ENCODE results near the gene SNU13. TPM values are rescaled to one million over a fixed set of nuclear protein-coding genes. Genes with fewer than 3 reads are reported as not detected.

SNU13 gene
- total and polyA plus RNA-seq, 2 experiments from 2014 or later: 136 to 310 TPM

DNA sequence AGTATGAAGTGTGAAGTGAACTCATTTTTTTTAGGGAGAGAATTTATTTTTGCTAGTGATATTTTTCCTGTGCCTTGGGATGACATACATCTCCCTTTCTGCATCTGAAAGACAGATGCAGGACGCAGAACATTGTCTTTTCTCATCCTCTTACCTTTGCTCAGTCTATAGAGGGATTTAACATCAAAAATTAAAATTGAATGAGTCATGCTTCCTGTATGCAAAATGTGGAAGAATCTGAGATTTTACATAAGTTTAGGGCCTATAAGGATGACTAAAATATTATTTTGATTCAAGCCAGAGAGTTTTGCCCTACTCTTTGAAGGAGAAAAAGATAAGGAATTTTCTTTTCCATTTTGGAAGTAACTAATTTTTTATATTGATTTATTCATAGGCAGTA lies 40.2 kb downstream of the SNU13 start:
- no peaks in the 10 kb centered on the region for H3K9me2 ChIP-seq (ENCODE audit: insufficient read depth)
- no peak overlapping the region for H3K4me2 ChIP-seq (ENCODE audit: unreplicated experiment)
- H3K4me3 ChIP-seq: no peak overlapping the region
- H3K9ac ChIP-seq: no peak overlapping the region
- H3K27me3 ChIP-seq (replicated peaks; ENCODE audit: insufficient read depth): no peaks in the 10 kb centered on the region
- no peak overlapping the region for H2AFZ ChIP-seq
- 0 out of 2 replicates have a peak, but pooled peaks cover 4% of the 10 kb centered on the region for H3K4me1 ChIP-seq (ENCODE audit: insufficient read depth)
- no peaks in the 10 kb centered on the region for H4K20me1 ChIP-seq (ENCODE audit: insufficient read depth)
- 91 to 98% methylated on average over 1 of the region's 1 CpG for WGBS, 2 experiments (ENCODE audit: low coverage in 1 of 2, low lambda C conversion rate in 2 of 2, missing lambda C conversion rate in 2 of 2)
- TF ChIP-seq EZH2phosphoT487 (IDR thresholded peaks at IDR 0.05; ENCODE audit: insufficient read depth, low read depth) (no peak), EZH2 (IDR thresholded peaks at IDR 0.05; ENCODE audit: insufficient read depth, poor library complexity, severe bottlenecking) (no peak)
- no peaks in the 10 kb centered on the region for H3F3A ChIP-seq (ENCODE audit: insufficient read depth)
- no peaks in the 10 kb centered on the region for H3K9me3 ChIP-seq (ENCODE audit: low read depth)
- in situ Hi-C loops (cut with MboI): no loop called here
- H3K27ac ChIP-seq: no peak overlapping the region
- H3K36me3 ChIP-seq (ENCODE audit: low read depth): peaks cover 65% of the 10 kb centered on the region
- no peak for DNase-seq
- peaks cover 82% of the 10 kb centered on the region for H3K79me2 ChIP-seq (ENCODE audit: insufficient read depth)

DNA sequence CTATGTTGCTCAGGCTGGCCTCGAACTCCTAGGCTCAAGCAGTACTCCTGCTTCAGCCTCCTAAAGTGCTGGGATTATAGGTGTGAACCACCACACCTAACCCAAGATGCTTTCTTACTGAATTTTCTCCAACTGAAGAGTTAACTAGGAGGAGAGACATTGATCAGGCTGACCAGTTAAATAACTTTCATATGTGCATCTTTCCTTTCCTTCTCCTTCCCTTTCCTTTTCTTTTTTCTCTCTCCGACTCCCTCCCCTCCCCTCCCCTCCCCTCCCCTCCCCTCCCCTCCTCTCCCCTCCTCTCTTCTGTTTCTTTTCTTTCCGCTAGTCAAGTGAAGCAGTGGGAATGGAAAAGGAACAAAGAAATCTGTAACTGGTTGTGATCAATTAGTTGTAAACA lies 40.9 kb downstream of the SNU13 start:
- H3K27me3 ChIP-seq (replicated peaks; ENCODE audit: insufficient read depth): no peaks in the 10 kb centered on the region
- no peak overlapping the region for H3K9ac ChIP-seq
- H3K79me2 ChIP-seq (ENCODE audit: insufficient read depth): peaks cover 82% of the 10 kb centered on the region
- DNase-seq: no peak
- H3K4me2 ChIP-seq (ENCODE audit: unreplicated experiment): no peak overlapping the region
- TF ChIP-seq EZH2phosphoT487 (IDR thresholded peaks at IDR 0.05; ENCODE audit: insufficient read depth, low read depth): no peak
- no peak for TF ChIP-seq EZH2 (IDR thresholded peaks at IDR 0.05; ENCODE audit: insufficient read depth, poor library complexity, severe bottlenecking)
- no peaks in the 10 kb centered on the region for H4K20me1 ChIP-seq (ENCODE audit: insufficient read depth)
- in situ Hi-C loops (cut with MboI): no loop called here
- H3K9me2 ChIP-seq (ENCODE audit: insufficient read depth): no peaks in the 10 kb centered on the region
- H2AFZ ChIP-seq: no peak overlapping the region
- no peak overlapping the region for H3K4me3 ChIP-seq
- H3K36me3 ChIP-seq (ENCODE audit: low read depth): peaks cover 65% of the 10 kb centered on the region
- WGBS, 2 experiments (ENCODE audit: low coverage in 1 of 2, low lambda C conversion rate in 2 of 2, missing lambda C conversion rate in 2 of 2): 74 to 88% methylated on average over 2 to 3 of the region's 3 CpGs
- H3K27ac ChIP-seq: no peak overlapping the region
- 0 out of 2 replicates have a peak, but pooled peaks cover 4% of the 10 kb centered on the region for H3K4me1 ChIP-seq (ENCODE audit: insufficient read depth)
- H3F3A ChIP-seq (ENCODE audit: insufficient read depth): no peaks in the 10 kb centered on the region
- no peaks in the 10 kb centered on the region for H3K9me3 ChIP-seq (ENCODE audit: low read depth)

GRCh38 chr22:41642331-41643110 lies 46.1 kb downstream of the SNU13 start:
- no peaks in the 10 kb centered on the region for H3K9me2 ChIP-seq (ENCODE audit: insufficient read depth)
- H3K4me3 ChIP-seq: no peak overlapping the region
- no peak overlapping the region for H2AFZ ChIP-seq
- peaks cover 6% of the 10 kb centered on the region; the same call in 1 of the 2 replicates for H3K4me1 ChIP-seq (ENCODE audit: insufficient read depth)
- peaks cover 12% of the 10 kb centered on the region for H3F3A ChIP-seq (ENCODE audit: insufficient read depth)
- no peaks in the 10 kb centered on the region for H3K9me3 ChIP-seq (ENCODE audit: low read depth)
- H3K4me2 ChIP-seq (ENCODE audit: unreplicated experiment): no peak overlapping the region
- in situ Hi-C loops (cut with MboI): no loop called here
- peak; percentile 60 for DNase-seq
- no peaks in the 10 kb centered on the region for H4K20me1 ChIP-seq (ENCODE audit: insufficient read depth)
- 81 to 85% methylated on average over 6 of the region's 6 CpGs for WGBS, 2 experiments (ENCODE audit: low coverage in 1 of 2, low lambda C conversion rate in 2 of 2, missing lambda C conversion rate in 2 of 2)
- no peaks in the 10 kb centered on the region for H3K27me3 ChIP-seq (replicated peaks; ENCODE audit: insufficient read depth)
- peaks cover 96% of the 10 kb centered on the region for H3K79me2 ChIP-seq (ENCODE audit: insufficient read depth)
- H3K9ac ChIP-seq: no peak overlapping the region
- H3K36me3 ChIP-seq (ENCODE audit: low read depth): peaks cover 58% of the 10 kb centered on the region
- no peak for TF ChIP-seq EZH2phosphoT487 (IDR thresholded peaks at IDR 0.05; ENCODE audit: insufficient read depth, low read depth)
- TF ChIP-seq EZH2 (IDR thresholded peaks at IDR 0.05; ENCODE audit: insufficient read depth, poor library complexity, severe bottlenecking): no peak
- H3K27ac ChIP-seq: peak overlapping the region; percentile 25

DNA sequence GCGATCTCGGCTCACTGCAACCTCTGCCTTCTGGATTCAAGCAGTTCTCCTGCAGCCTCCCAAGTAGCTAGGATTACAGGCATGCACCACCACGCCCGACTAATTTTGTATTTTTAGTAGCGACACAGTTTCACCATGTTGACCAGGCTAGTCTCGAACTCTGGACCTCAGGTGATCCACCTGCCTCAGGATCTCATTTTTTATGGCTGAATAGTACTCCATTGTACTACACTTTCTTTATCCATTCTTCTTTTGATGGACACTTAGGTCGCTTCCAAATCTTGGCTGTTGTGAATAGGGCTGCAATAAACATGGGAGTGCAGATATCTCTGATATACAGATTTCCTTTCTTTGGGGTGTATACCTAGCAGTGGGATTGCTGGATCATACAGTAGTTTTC lies 46.8 kb downstream of the SNU13 start:
- no peak for TF ChIP-seq EZH2 (IDR thresholded peaks at IDR 0.05; ENCODE audit: insufficient read depth, poor library complexity, severe bottlenecking)
- TF ChIP-seq EZH2phosphoT487 (IDR thresholded peaks at IDR 0.05; ENCODE audit: insufficient read depth, low read depth): no peak
- in situ Hi-C loops (cut with MboI): no loop called here
- no peaks in the 10 kb centered on the region for H4K20me1 ChIP-seq (ENCODE audit: insufficient read depth)
- no peak for DNase-seq
- H3K27me3 ChIP-seq (replicated peaks; ENCODE audit: insufficient read depth): no peaks in the 10 kb centered on the region
- WGBS, 2 experiments (ENCODE audit: low coverage in 1 of 2, low lambda C conversion rate in 2 of 2, missing lambda C conversion rate in 2 of 2): 82 to 88% methylated on average over 7 of the region's 7 CpGs
- H3F3A ChIP-seq (ENCODE audit: insufficient read depth): peaks cover 12% of the 10 kb centered on the region
- H3K36me3 ChIP-seq (ENCODE audit: low read depth): peaks cover 63% of the 10 kb centered on the region
- peak overlapping the region; percentile 25; the same call in 1 of the 2 replicates for H3K27ac ChIP-seq
- H3K4me3 ChIP-seq: no peak overlapping the region
- no peak overlapping the region for H3K4me2 ChIP-seq (ENCODE audit: unreplicated experiment)
- H3K9me3 ChIP-seq (ENCODE audit: low read depth): no peaks in the 10 kb centered on the region
- H2AFZ ChIP-seq: no peak overlapping the region
- peaks cover 6% of the 10 kb centered on the region; the same call in 1 of the 2 replicates for H3K4me1 ChIP-seq (ENCODE audit: insufficient read depth)
- H3K9ac ChIP-seq: no peak overlapping the region
- peaks cover 96% of the 10 kb centered on the region for H3K79me2 ChIP-seq (ENCODE audit: insufficient read depth)
- H3K9me2 ChIP-seq (ENCODE audit: insufficient read depth): no peaks in the 10 kb centered on the region
